ENCODE measurements around the gene CSRP2. TPM values are rescaled to one million over a fixed set of nuclear protein-coding genes. Genes with fewer than 3 reads are reported as not detected.

Gene CSRP2
- total RNA-seq, 1 donor from 2014 or later: 40.9 TPM

- peak; percentile 62 for ATAC-seq (ENCODE audit: poor library complexity)
- intact Hi-C loops (cut with DNase I): no loop called here
- DNase-seq: no peak
These were observed 19.6 kb upstream of the CSRP2 start for GRCh38 chr12:76898442-76898841.

- DNase-seq (no peak), ATAC-seq (ENCODE audit: poor library complexity) (no peak)
- intact Hi-C loops (cut with DNase I): no loop called here
These were observed 17.5 kb upstream of the CSRP2 start for GRCh38 chr12:76896274-76896673.

GRCh38 chr12:76895796-76896195 is 17.0 kb upstream of the CSRP2 start:
- intact Hi-C loops (cut with DNase I): no loop called here
- no peak for ATAC-seq (ENCODE audit: poor library complexity)
- DNase-seq: no peak

GRCh38 chr12:76891609-76892008 is 12.8 kb upstream of the CSRP2 start:
- DNase-seq (no peak), ATAC-seq (ENCODE audit: poor library complexity) (no peak)
- intact Hi-C loops (cut with DNase I): no loop called here

GRCh38 chr12:76890151-76891143 is 11.6 kb upstream of the CSRP2 start:
- ATAC-seq (ENCODE audit: poor library complexity) (no peak), DNase-seq (no peak)
- intact Hi-C loops (cut with DNase I): no loop called here

- no peak for ATAC-seq (ENCODE audit: poor library complexity)
- no peak for DNase-seq
- intact Hi-C loops (cut with DNase I): no loop called here
These were observed 10.0 kb upstream of the CSRP2 start for GRCh38 chr12:76888775-76889174.

GRCh38 chr12:76883811-76884210 is 5.0 kb upstream of the CSRP2 start:
- DNase-seq (peak; percentile 76), ATAC-seq (ENCODE audit: poor library complexity) (peak; percentile 78)
- intact Hi-C loops (cut with DNase I): no loop called here

GRCh38 chr12:76883151-76883550 is 4.3 kb upstream of the CSRP2 start:
- intact Hi-C loops (cut with DNase I): no loop called here
- DNase-seq (no peak), ATAC-seq (ENCODE audit: poor library complexity) (no peak)

GRCh38 chr12:76882367-76882766 is 3.5 kb upstream of the CSRP2 start:
- ATAC-seq (ENCODE audit: poor library complexity) (no peak), DNase-seq (no peak)
- intact Hi-C loops (cut with DNase I): no loop called here

GRCh38 chr12:76881142-76881541 is 2.3 kb upstream of the CSRP2 start:
- ATAC-seq (ENCODE audit: poor library complexity): no peak
- DNase-seq: no peak
- intact Hi-C loops (cut with DNase I): no loop called here

- intact Hi-C loops (cut with DNase I): no loop called here
- ATAC-seq (ENCODE audit: poor library complexity) (no peak), DNase-seq (no peak)
These were observed 1.8 kb upstream of the CSRP2 start for GRCh38 chr12:76880519-76881023.

- intact Hi-C loops (cut with DNase I): no loop called here
- ATAC-seq (ENCODE audit: poor library complexity): no peak
- peak; percentile 48 for DNase-seq
These were observed 1.1 kb upstream of the CSRP2 start for GRCh38 chr12:76879710-76880518.

GRCh38 chr12:76878099-76878898 is 520 bp downstream of the CSRP2 start:
- ATAC-seq (ENCODE audit: poor library complexity) (peak; percentile 23), DNase-seq (peak; percentile 41)
- intact Hi-C loops (cut with DNase I): no loop called here

GRCh38 chr12:76876696-76877229 is 2.1 kb downstream of the CSRP2 start:
- DNase-seq: no peak
- intact Hi-C loops (cut with DNase I): no loop called here
- no peak for ATAC-seq (ENCODE audit: poor library complexity)

- intact Hi-C loops (cut with DNase I): no loop called here
- DNase-seq (no peak), ATAC-seq (ENCODE audit: poor library complexity) (no peak)
These were observed 4.2 kb downstream of the CSRP2 start for GRCh38 chr12:76874491-76875190.

GRCh38 chr12:76874027-76874426 is 4.8 kb downstream of the CSRP2 start:
- no peak for DNase-seq
- ATAC-seq (ENCODE audit: poor library complexity): no peak
- intact Hi-C loops (cut with DNase I): no loop called here

- no peak for DNase-seq
- intact Hi-C loops (cut with DNase I): no loop called here
- no peak for ATAC-seq (ENCODE audit: poor library complexity)
These were observed 6.4 kb downstream of the CSRP2 start for GRCh38 chr12:76872415-76872814.

GRCh38 chr12:76871742-76872141 is 7.1 kb downstream of the CSRP2 start:
- intact Hi-C loops (cut with DNase I): no loop called here

More at GRCh38 chr12:76871742-76872141, 7.1 kb downstream of the CSRP2 start:
- ATAC-seq (ENCODE audit: poor library complexity) (no peak), DNase-seq (no peak)

Measured in Right ventricle myocardium superior (tissue), 1 donor.